Superior temporal gyrus (tissue), 1 donor: Measurements from ENCODE around the gene DAND5.
"Not testable (repeated sequence)": the region's sequence is repeated elsewhere in the genome, so short reads cannot be mapped to it uniquely, and the experiment has no call there.

Experiments used
- DNase-seq: peaks from one replicate; pipeline ENCODE4 v3.0.0-alpha.2; 2016; ENCODE audit errors: extremely low spot score

The DAND5 gene

GRCh38 chr19:12946092-12946721 is 23.2 kb upstream of the DAND5 start:
- no peak for DNase-seq

- no peak for DNase-seq
Observed at GRCh38 chr19:12946731-12947496, 22.5 kb upstream of the DAND5 start.

- DNase-seq, result no peak
Observed at GRCh38 chr19:12947702-12948611, 21.4 kb upstream of the DAND5 start.

GRCh38 chr19:12948612-12949362 is 20.6 kb upstream of the DAND5 start:
- DNase-seq, result no peak

- no peak for DNase-seq
Observed at GRCh38 chr19:12949363-12950283, 19.8 kb upstream of the DAND5 start.

GRCh38 chr19:12952050-12952449 is 17.3 kb upstream of the DAND5 start:
- not testable (repeated sequence) for DNase-seq

GRCh38 chr19:12952488-12953137 is 16.8 kb upstream of the DAND5 start:
- no peak for DNase-seq

- DNase-seq, result peak; percentile 60
Observed at GRCh38 chr19:12953138-12953798, 16.1 kb upstream of the DAND5 start.

- DNase-seq, result no peak
Observed at GRCh38 chr19:12953799-12954611, 15.4 kb upstream of the DAND5 start.

GRCh38 chr19:12954612-12954962 is 14.8 kb upstream of the DAND5 start:
- no peak for DNase-seq

GRCh38 chr19:12955575-12955974 is 13.8 kb upstream of the DAND5 start:
- not testable (repeated sequence) for DNase-seq

- no peak for DNase-seq
Observed at GRCh38 chr19:12955996-12956395, 13.4 kb upstream of the DAND5 start.

- peak; percentile 64 for DNase-seq
Observed at GRCh38 chr19:12956446-12957388, 12.7 kb upstream of the DAND5 start, which contains the start of gene GADD45GIP1. Gene GADD45GIP1, minus strand, starts transcription at chr19:12957223. Its CDS starts 11 bp downstream, at chr19:12957212.

- DNase-seq, result not testable (repeated sequence)
Observed at GRCh38 chr19:12957389-12957952, 11.9 kb upstream of the DAND5 start.

GRCh38 chr19:12959481-12959880 is 9.9 kb upstream of the DAND5 start:
- DNase-seq, result no peak

- peak; percentile 73 for DNase-seq
Observed at GRCh38 chr19:12965017-12965811, 4.2 kb upstream of the DAND5 start.
